HG03039 (cell line): ENCODE data around the gene IGSF9B.

Source experiments
- ATAC-seq: cut with Tn5 transposase; IDR thresholded peaks from one replicate; pipeline ENCODE4 v1.9.1; 2021; ENCODE audit warnings: mild to moderate bottlenecking, moderate library complexity; ENCODE audit not compliant: unreplicated experiment

The IGSF9B gene

GRCh38 chr11:133921513-133921912 lies 35.3 kb downstream of the IGSF9B start:
- no peak for ATAC-seq

DNA sequence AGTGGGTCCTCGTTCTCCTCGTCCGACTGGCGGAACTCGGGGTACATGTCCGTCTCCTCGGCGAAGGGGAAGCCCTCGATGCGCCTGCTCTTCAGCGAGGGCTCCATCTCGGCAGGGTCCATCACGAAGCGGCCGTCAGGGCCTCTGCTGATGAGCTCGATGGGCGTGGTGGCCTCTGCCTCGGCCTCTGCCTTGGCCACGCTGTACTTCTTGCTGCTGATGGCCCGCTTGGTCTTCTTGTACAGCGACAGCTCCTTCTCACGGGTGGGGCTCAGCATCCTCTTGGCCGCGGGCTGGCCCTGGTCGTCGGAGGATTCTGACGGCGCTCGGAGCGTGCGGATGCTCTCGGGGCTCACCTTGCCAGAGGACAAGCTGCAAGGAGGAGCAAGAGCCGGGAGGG lies 35.7 kb downstream of the IGSF9B start:
- ATAC-seq: no peak

- ATAC-seq: no peak
Measured at GRCh38 chr11:133920109-133920990, 36.4 kb downstream of the IGSF9B start.

DNA sequence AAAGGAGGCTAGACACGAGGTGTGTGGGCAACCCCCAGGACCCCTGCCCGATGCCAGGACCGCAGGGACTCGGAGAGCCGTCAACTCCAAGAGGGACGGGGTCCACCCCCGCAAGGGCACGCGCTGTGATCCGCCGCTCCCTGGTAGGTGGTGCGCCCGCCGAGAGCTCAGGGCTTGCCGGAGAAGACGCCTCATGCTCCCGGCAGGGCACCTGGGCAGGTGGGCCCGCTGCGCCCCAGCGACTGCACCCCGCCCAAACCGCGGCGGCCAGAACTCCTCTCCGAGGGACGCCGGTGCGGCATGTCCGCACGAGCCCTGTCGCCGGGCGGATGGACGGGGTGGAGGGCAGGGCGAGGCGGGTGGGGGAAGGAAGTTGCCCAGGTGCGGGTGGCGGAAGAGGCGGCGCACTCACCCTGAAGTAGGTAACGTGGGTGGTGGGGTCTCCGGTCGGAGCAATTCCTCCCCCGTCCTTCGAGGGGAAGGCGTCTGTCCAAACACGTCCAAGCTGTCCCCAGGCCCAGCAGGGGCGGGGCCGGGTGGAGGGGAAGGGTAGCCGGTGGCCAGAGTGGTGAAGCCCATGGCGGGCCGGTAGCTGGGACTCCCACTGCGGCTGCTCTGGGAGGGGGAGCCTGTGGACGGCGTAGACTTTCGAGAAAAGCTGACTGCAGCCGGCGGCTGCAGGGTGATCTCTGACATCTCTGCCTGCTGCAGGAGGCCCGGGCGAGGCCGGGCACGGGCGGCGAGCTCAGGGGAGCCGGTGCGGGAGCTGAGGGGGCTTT lies 37.2 kb downstream of the IGSF9B start:
- ATAC-seq: no peak

DNA sequence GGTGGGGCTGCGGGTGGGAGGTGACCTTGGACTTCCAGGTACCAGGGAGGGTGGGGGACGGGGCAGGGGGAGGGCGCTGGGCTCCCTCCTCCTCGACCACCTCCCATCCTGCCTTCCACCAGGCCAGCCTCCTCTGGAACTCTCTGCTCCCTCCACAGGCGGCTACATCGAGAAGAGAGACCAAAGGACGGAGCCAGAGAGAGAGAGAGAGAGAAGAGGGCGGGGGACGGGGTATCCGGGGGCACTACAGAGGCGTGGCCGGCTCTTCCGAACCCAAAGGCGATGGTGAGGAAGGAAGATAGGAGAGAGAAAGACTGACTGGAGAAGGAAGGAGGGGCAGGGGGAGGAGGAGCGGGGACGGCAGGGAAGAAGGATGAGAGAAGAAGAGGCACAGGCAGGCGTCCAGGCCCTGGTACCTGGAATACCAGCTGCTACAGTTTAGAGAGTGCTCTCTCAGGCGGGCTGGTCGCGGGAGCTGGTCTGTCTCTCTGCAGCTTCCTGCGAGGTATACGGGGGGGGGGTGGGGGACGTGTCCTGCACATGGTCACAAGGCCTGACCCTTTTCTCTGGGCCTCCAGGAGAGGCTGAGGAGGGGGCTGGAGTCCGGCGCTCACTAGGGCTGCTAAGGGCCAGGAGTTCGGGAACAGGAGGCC lies 38.0 kb downstream of the IGSF9B start:
- no peak for ATAC-seq

GRCh38 chr11:133917921-133918607 lies 38.7 kb downstream of the IGSF9B start:
- no peak for ATAC-seq

DNA sequence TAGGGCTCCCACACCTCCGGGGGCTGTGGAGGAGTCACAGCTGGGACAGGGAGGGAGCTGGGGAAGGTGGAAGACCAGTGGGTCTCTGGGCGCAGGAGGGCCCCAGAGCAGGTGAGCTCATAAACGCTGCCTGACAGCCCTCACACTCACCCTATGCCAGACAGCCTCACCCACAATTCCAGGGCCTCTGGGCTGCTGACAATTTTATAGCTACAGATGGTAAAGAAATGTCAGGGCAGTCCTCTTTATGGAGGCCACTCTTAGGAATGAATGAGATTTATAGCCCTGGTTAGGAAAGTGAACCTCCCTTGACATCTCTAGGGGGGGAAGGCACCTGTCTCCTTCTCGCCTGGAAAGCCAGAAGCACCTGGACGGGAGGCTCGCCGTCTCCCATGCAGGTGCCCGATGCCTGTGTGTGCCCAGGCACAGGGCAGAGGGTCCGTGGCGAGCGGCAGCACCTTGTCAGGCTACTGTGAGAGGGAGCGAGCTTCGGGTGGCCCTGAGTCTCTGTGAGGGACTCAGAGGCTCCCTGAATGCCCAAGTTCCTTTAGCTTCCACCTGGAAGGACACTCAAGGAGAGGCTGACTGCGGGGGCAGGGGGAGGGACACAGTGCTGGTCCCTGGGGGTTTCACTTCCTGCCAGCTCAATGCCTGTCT lies 39.9 kb downstream of the IGSF9B start:
- no peak for ATAC-seq

DNA sequence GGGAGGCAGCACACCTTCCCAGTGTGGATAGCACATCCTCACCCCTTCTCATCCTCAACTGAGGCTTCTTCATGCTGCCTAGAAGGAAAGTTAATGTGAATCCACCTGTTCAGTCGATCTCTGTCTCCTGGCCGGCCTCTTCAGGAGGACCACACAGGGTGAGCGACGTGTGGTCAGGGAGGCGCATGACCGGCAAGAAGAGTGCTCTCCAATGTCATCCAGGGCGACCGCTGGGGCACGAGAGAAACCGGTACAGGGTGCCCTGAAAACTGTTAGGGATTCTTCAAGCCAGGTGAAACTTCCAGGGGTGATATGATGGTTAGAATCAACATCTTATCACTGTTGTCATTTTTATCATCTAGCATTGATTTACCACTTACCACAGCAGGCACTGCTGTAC lies 43.0 kb downstream of the IGSF9B start:
- ATAC-seq: no peak

DNA sequence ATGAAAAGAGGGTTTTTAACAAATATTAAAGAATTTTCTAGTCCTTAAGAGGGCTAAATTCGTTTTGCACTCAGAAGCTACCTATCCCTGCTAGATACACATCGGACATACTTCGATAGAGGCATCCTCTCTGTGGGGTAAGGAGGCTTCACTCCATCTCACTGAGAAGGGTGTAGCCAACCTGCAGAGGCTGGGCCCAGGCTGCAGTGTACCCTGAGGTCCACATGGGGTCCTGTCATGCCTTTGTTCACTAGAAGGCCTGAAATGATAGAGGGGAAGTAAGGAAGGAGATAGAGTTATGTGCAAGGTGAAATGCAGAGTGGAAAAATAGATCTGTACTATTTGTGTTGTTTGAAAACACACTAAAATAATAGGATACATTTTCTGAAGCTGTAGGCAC lies 45.6 kb downstream of the IGSF9B start:
- ATAC-seq: no peak

DNA sequence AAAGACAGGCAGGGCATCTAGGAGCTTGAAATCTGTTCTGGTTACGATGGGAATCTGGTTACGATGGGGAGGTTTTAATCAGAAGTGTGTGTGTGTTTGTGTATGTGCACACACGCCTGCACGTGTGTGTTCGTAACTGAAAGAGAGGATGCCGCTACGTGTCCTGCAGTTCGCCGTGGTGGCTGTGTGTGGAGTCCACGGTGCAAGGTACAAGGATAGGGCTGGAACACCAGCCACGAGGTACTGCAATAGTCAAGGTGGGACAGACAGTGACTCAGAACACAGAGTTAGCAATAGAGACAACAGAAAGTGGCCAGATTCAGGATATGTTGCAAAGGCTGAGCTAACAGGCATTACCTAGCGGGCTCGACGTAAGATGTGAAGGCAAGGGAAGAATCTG lies 46.7 kb downstream of the IGSF9B start:
- no peak for ATAC-seq

- ATAC-seq: no peak
Measured at GRCh38 chr11:133908827-133909226, 47.9 kb downstream of the IGSF9B start.

- ATAC-seq: no peak
Measured at GRCh38 chr11:133907841-133908241, 48.9 kb downstream of the IGSF9B start.

DNA sequence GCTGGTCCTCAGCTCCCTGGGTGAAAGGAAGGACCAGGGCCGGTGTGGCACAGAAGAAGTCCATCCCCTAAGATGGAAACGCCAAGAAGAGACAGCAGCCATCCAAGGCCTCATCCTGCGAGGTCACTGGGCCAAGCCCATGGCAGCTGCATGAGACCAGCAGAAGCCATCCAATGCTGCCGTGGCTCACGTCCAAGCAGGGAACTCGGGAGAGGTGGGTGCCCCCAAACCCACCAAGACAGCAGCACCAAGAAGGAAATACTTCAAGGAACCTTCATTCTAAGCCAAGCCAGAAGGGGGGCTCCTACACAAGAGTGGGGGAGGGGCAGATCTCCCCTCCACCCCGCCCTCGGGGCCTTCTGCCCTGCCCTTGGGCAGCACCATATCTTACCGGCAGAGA lies 49.6 kb downstream of the IGSF9B start:
- no peak for ATAC-seq

- ATAC-seq: no peak
Measured at GRCh38 chr11:133906746-133907145, 50.0 kb downstream of the IGSF9B start.

GRCh38 chr11:133906241-133906640 lies 50.5 kb downstream of the IGSF9B start:
- no peak for ATAC-seq

DNA sequence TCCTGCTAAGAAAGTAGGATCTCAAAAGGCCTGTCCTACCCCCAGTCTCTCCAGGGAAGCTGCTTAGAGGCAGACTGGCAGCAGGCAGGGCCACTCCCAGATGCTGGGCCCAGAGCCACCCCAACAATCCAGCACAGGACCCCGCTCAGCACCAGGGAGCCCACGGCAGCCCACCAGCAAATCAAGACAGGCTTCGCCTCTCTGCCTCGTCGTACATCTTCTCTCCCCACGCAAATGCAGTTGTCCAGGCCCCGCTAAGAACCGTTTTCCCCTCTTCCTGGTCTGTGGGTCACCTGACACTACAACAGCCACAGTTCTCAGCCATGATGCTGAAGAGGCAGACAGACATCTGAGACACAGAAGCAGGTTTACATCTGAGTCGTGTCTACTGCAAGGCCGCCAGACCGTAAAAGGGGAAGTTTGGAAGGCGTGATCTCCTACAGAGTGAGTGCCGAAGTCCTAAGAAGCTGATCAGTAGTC lies 51.1 kb downstream of the IGSF9B start:
- ATAC-seq: peak; percentile 62

DNA sequence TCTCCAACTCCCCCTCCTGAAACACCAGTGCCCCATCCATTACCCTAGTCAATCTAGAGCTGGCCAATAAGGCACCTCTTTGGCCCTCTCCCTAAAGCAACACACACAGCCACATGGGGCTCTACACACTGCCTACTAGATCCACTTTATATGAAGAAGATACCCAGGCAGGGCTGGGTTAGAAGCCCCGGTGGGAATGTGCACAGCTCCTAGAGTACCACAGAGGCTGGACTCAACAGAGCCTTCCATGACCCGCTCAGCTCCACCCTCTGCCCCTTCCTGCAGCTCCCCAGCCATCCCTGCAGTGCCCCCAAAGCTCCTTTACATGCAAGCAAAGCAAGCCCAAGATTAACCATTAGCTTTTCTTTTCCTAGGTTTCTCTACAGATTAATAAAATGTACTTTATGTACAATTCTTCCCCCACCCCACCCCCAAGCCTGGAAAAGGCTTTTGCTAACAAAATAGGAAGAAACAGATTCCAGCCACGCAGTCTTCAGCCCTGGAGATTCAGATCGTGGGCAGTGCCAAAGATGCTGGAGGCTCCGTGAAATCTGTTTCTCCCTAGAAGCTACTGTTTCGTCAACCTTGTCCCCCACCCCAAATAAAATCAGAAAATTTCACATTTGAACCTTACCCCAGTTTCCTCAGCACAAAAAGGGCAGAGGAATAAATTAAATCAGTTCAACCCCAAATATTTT lies 51.8 kb downstream of the IGSF9B start:
- no peak for ATAC-seq

- no peak for ATAC-seq
Measured at GRCh38 chr11:133903875-133904817, 52.6 kb downstream of the IGSF9B start.

GRCh38 chr11:133903056-133903455 lies 53.7 kb downstream of the IGSF9B start:
- ATAC-seq: no peak
